Measurements from ENCODE around the gene CARS1.
A peak's percentile ranks its signal among the peaks of the same experiment; 100 is the strongest.

The CARS1 gene

DNA sequence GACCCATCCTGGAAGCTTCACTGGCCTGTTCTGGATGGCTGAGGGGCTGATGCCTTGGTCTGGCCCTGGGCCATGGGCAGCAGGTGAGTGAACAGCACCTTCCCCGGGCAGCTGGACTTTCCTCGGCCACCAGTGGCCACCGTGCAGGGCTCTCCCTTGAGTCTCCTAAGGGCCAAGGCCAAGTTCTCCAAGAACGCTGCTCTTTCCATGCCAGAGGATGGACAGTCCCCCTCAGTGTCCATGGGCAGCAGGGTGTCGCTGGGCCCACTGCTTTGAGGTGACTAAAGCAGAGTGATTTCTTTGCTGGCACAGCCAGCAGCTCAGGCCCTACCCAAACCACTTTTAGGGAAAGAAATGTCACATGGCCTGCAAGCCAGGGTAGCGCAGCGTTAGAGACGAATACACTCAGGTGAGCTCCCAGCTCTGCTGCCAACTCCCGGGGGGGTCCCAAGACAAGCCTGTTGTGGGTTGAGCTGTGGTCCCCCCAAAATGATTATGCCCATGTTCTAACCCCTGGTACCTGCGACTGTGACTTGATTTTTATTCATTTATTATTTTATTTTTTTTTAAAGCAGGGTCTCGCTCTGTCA is 3.3 kb upstream of the CARS1 start:
- Histone ChIP-seq H3K27ac (no peak overlapping the region), H3K9me3 (no peaks in the 10 kb centered on the region), H3K36me3 (no peaks in the 10 kb centered on the region), H3K27me3 (peaks cover 27% of the 10 kb centered on the region), H3K4me3 (ENCODE audit: low read depth in 1 of 2, low read length in 1 of 2) (no peak overlapping the region), H3K4me1 (ENCODE audit: control insufficient read depth in 1 of 2, insufficient read depth in 1 of 2, low read depth in 1 of 2, low read length in 1 of 2) (peaks cover 17 to 18% of the 10 kb centered on the region in 2 experiments)
- TF ChIP-seq, protein P1, sequence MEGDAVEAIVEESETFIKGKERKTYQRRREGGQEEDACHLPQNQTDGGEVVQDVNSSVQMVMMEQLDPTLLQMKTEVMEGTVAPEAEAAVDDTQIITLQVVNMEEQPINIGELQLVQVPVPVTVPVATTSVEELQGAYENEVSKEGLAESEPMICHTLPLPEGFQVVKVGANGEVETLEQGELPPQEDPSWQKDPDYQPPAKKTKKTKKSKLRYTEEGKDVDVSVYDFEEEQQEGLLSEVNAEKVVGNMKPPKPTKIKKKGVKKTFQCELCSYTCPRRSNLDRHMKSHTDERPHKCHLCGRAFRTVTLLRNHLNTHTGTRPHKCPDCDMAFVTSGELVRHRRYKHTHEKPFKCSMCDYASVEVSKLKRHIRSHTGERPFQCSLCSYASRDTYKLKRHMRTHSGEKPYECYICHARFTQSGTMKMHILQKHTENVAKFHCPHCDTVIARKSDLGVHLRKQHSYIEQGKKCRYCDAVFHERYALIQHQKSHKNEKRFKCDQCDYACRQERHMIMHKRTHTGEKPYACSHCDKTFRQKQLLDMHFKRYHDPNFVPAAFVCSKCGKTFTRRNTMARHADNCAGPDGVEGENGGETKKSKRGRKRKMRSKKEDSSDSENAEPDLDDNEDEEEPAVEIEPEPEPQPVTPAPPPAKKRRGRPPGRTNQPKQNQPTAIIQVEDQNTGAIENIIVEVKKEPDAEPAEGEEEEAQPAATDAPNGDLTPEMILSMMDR (IDR thresholded peaks at IDR 0.05), result no peak

DNA sequence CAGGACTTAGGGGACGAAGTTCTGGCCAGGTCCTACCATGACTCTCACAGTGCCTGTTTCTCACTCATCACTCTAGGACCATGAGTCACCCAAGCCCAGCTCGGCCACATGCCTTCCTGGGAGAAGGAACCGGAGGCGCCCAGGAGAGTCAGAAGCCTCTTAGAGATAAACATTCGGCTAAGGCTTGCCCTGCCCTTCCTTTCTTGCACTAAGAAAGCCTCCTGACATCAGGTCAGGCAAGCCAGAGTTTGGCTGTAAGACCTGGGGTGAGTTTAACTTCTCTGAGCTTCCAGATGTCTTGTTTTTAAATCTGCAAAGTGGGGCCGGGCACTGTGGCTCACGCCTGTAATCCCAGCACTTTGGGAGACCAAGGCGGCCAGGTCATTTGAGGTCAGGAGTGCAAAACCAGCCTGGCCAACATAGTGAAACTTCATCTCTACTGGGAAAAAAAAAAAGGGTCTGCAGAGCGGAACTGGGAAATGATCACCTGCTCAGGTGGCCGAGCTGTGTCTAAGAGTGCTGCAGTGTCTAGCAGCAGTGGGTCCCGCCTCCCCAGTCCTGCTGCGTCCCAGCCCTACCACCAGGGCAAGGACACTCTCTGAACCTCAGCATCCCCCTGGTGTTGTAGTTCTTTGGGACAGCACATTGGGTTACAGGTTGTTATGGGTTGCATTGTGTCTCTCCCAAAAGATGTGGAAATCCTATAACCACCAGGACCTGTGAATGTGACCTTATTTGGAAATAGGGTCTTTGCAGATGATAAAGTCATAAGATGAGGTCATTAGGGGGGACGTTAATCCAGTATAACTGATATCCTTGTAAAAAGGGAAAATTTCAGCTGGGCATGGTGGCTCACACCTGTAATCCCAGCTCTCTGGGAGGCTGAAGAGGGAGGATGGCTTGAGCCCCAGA is 1.8 kb upstream of the CARS1 start:
- Histone ChIP-seq H3K4me1 (ENCODE audit: control insufficient read depth in 1 of 2, insufficient read depth in 1 of 2, low read depth in 1 of 2, low read length in 1 of 2) (peaks cover 17 to 20% of the 10 kb centered on the region in 2 experiments), H3K4me3 (ENCODE audit: low read depth in 1 of 2, low read length in 1 of 2) (no peak overlapping the region), H3K36me3 (peaks cover 8% of the 10 kb centered on the region), H3K27ac (no peak overlapping the region), H3K9me3 (no peaks in the 10 kb centered on the region), H3K27me3 (peaks cover 13% of the 10 kb centered on the region)
- TF ChIP-seq, protein P1 (IDR thresholded peaks at IDR 0.05), result no peak

DNA sequence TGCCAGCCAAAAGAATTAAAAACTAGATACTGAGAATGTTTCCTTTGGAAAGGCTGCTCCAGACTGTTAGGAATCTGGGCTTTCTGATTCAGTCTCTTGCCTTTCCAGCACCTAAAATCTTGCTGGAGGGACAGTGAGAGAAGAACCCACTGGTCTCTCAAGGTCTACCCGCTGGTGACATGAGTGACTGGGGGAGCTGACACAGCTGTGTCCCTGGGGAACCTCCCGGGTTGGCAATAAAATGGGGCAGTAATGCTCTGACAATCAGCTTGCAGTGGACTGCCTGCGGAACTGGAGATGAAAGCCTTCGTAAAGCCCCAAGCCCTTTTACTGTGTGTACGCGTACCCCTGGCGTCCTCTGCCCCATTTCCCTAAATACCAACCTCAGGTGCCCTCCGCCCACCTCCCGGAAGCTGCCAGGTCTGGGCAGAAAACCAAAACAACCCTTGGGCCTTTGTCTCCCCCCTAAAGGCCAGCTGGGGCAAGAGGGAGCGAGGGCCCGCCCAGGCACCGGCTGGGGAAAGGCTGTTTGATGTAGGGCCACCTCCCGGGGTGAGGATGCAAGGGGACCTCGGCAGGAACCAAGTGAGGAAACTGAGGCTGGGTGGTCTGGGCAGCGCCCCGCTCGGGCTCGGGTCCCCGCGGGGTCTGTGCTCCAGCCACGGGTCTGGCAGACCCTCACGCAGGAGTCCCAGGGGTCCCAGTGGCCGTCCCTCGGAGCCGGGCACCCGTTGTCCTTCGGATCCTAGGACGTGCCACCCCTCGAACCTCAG is 741 bp downstream of the CARS1 start:
- TF ChIP-seq, protein P1 (IDR thresholded peaks at IDR 0.05), result no peak
- Histone ChIP-seq H3K27me3 (no peaks in the 10 kb centered on the region), H3K4me3 (ENCODE audit: low read depth in 1 of 2, low read length in 1 of 2) (peak overlapping the region; percentile 72 to 85), H3K4me1 (ENCODE audit: control insufficient read depth in 1 of 2, insufficient read depth in 1 of 2, low read depth in 1 of 2, low read length in 1 of 2) (peaks cover 17 to 20% of the 10 kb centered on the region in 2 experiments), H3K36me3 (peaks cover 23% of the 10 kb centered on the region), H3K27ac (peak overlapping the region; percentile 75), H3K9me3 (no peaks in the 10 kb centered on the region)

DNA sequence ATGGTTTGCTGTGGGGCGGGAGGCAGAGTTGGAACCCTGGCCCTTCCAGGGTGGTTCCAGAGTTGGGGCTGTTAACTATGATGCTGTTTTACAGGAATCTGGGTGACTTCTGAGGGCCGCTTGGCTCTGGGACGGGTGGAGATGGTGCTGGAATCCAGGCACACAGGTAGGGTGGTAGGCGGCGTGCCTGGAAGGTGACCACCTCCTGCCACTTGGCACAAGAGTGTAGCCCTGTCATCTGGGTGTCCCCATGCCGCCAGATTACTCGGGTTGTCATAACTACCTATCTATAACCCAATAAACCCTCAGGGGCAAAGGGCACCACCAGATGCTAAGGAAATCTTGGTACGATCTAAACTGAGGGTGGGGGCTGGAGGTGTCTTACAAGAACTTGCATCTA is 1.3 kb downstream of the CARS1 start:
- peak overlapping the region in 1 of 2 experiments; percentile 85 for H3K4me3 ChIP-seq (ENCODE audit: low read depth in 1 of 2, low read length in 1 of 2)
- H3K36me3 ChIP-seq, result peaks cover 23% of the 10 kb centered on the region
- TF ChIP-seq, protein P1 (IDR thresholded peaks at IDR 0.05), result no peak
- H3K27me3 ChIP-seq, result no peaks in the 10 kb centered on the region
- H3K4me1 ChIP-seq (ENCODE audit: control insufficient read depth in 1 of 2, insufficient read depth in 1 of 2, low read depth in 1 of 2, low read length in 1 of 2), result peaks cover 17 to 20% of the 10 kb centered on the region in 2 experiments
- H3K9me3 ChIP-seq, result no peaks in the 10 kb centered on the region
- H3K27ac ChIP-seq, result peak overlapping the region; percentile 75

DNA sequence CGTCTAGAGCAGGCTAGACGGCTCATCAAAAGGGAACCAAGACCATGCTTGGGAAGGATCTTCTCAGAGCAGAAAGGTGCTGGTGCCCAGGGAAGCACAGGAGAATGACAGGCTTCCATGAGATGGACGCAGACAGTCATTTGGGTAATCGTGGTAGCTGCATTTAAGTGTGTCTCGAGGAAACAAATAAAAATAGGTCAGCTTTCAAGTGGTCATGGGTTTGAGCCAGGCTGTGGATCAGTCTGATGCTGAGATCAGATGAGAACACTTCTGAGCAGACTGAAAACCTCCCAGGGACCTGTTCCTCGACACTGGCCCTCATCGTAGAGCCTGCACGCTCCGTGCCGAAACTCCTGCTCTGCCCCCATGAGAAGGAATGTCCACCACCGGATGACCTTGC is 4.7 kb downstream of the CARS1 start:
- peaks cover 15 to 18% of the 10 kb centered on the region in 2 experiments for H3K4me1 ChIP-seq (ENCODE audit: control insufficient read depth in 1 of 2, insufficient read depth in 1 of 2, low read depth in 1 of 2, low read length in 1 of 2)
- TF ChIP-seq, protein P1 (IDR thresholded peaks at IDR 0.05), result no peak
- H3K9me3 ChIP-seq, result no peaks in the 10 kb centered on the region
- H3K4me3 ChIP-seq (ENCODE audit: low read depth in 1 of 2, low read length in 1 of 2), result no peak overlapping the region
- H3K27ac ChIP-seq, result no peak overlapping the region
- no peaks in the 10 kb centered on the region for H3K27me3 ChIP-seq
- peaks cover 35% of the 10 kb centered on the region for H3K36me3 ChIP-seq
